ENCODE measurements around the gene LRP5. TPM values are rescaled to one million over a fixed set of nuclear protein-coding genes. Genes with fewer than 3 reads are reported as not detected.

The LRP5 gene
- total RNA-seq, 4 donors from 2014 or later = 45.8 to 75.5 (median 54.3) TPM

DNA sequence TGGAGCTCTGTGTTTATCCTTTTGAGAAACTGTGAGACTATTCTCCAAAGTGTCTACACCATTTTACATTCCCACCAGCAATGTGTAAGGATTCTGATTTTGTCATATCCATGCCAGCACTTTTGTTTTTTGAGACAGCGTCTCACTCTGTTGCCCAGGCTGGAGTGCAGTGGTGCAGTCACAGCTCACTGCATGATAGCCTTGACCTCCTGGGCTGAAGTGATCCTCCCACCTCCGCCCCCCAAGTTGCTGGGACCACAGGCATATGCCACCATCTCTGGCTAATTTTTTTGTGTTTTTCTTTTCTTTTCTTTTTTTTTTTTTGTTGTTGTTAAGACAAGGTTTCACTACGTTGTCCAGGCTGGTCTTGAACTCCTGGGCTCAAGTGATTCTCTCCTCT lies 183.5 kb downstream of the LRP5 start:
- Histone ChIP-seq H3K27ac (peak overlapping the region in 2 of 3 donors; percentile 3 to 14), H3K4me3 (replicated peaks in 1 of 3) (no peak overlapping the region), H3K9me3 (no peaks in the 10 kb centered on the region), H3K4me1 (peaks cover 57 to 65% of the 10 kb centered on the region in 2 donors), H3K27me3 (no peaks in the 10 kb centered on the region), H3K36me3 (no peaks in the 10 kb centered on the region)
- 37 to 48% methylated on average over 3 of the region's 3 CpGs for WGBS, 2 donors
- DNase-seq = peak; percentile 70 to 72
- intact Hi-C loops (cut with DNase I) = no loop called here
- TF ChIP-seq CTCF (IDR thresholded peaks at IDR 0.05) (no peak), POLR2A (IDR thresholded peaks at IDR 0.05) (no peak)

- intact Hi-C loops (cut with DNase I) = no loop called here
Measured at GRCh38 chr11:68497761-68498160, 185.4 kb downstream of the LRP5 start.

DNA sequence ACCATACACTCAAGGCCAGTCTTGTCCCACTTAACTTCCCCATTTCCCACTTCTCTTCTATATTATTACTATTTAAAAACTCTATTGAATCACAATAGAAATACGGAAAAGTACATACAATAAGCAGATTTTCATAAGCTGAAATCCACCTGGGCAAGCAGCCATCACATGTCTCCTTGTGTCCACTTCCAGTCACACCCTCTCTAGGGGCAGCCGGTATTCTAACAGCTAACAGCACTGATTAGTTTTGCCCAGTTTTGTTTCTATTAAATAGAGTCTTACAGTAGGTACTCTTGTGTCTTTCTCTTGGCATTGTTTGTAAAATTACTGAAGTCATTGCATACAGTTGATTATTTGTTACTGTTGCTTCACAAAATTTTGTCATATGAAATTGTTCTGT lies 185.9 kb downstream of the LRP5 start:
- H3K9me3 ChIP-seq = no peaks in the 10 kb centered on the region
- peak; percentile 76 to 77 for DNase-seq
- H3K4me3 ChIP-seq (replicated peaks in 1 of 3) = no peak overlapping the region
- 12 to 15% methylated on average over 2 of the region's 2 CpGs for WGBS, 2 donors
- no peaks in the 10 kb centered on the region for H3K36me3 ChIP-seq
- H3K4me1 ChIP-seq = peaks cover 74 to 80% of the 10 kb centered on the region in 2 donors
- TF ChIP-seq POLR2A (IDR thresholded peaks at IDR 0.05) = no peak
- no peak for TF ChIP-seq CTCF (IDR thresholded peaks at IDR 0.05)
- intact Hi-C loops (cut with DNase I) = no loop called here
- no peaks in the 10 kb centered on the region for H3K27me3 ChIP-seq
- peak overlapping the region in 1 of 3 donors; percentile 41 for H3K27ac ChIP-seq

More at GRCh38 chr11:68497761-68498160, 185.4 kb downstream of the LRP5 start:
- 75 to 94% methylated on average over 2 of the region's 2 CpGs for WGBS, 2 donors
- Histone ChIP-seq H3K4me1 (peaks cover 71 to 80% of the 10 kb centered on the region in 2 donors), H3K27me3 (no peaks in the 10 kb centered on the region), H3K9me3 (no peaks in the 10 kb centered on the region), H3K36me3 (no peaks in the 10 kb centered on the region), H3K27ac (peak overlapping the region in 2 of 3 donors; percentile 4 to 41), H3K4me3 (replicated peaks in 1 of 3) (no peak overlapping the region)
- TF ChIP-seq CTCF (IDR thresholded peaks at IDR 0.05) (no peak), POLR2A (IDR thresholded peaks at IDR 0.05) (no peak)
- DNase-seq = no peak

Small RNAs within 50 kb of the gene (small RNA-seq; reads per million reads assigned to genes)
- not detected for gene NDUFA3P2

Other genes with a start within 250 kb of the LRP5 start
- 100 to 1,000 TPM in 1 of 4 donors, 10 to 100 TPM in 3; 86.8 to 106 (median 93.1) TPM for gene CHKA, start 191.2 kb upstream of the LRP5 start, total RNA-seq
- gene KMT5B, start 99.3 kb upstream of the LRP5 start, total RNA-seq = 10 to 100 TPM; 57.4 to 84.2 (median 67.4) TPM
- gene C11orf24, start 40.6 kb upstream of the LRP5 start, total RNA-seq = 10 to 100 TPM; 12.4 to 28.3 (median 24.4) TPM
- 100 to 1,000 TPM; 238 to 334 (median 268) TPM for gene PPP6R3, start 148.2 kb downstream of the LRP5 start, total RNA-seq

Data from thyroid gland (tissue), 4 donors.